HT1080 (cell line): ENCODE measurements around the gene GCLC. TPM values are rescaled to one million over a fixed set of nuclear protein-coding genes. Genes with fewer than 3 reads are reported as not detected.
"Not testable (repeated sequence)": the region's sequence is repeated elsewhere in the genome, so short reads cannot be mapped to it uniquely, and the experiment has no call there.

ENCODE experiments used
- DNase-seq: peaks from one replicate; pipeline ENCODE4 v3.0.0-alpha.2; 2015; ENCODE audit warnings: low read depth
- polyA plus RNA-seq, 2 experiments: library from polyadenylated mRNA; depleted of rRNA; stranded (reverse); fragments of >200 nt; gene quantifications; 2 replicates each; pipeline ENCODE4 v1.2.3, GENCODE V29; 2015
- total RNA-seq: library from RNA; depleted of rRNA; stranded (reverse); fragments of >200 nt; shearing (Covaris generic); gene quantifications from 2 replicates; pipeline ENCODE4 v1.2.3, GENCODE V29; 2014; rRNA removed

Gene GCLC
- total RNA-seq = 17.9 and 22.9 TPM in 2 replicates
- polyA plus RNA-seq (2015; cell fraction: cytosol; rRNA removed) = 10.0 and 11.5 TPM in 2 replicates
- polyA plus RNA-seq (2015; cell fraction: nucleus; rRNA removed) = 13.8 and 14.8 TPM in 2 replicates

GRCh38 chr6:53544470-53545308 lies at the start of gene GCLC:
GCLC (minus strand) TSS chr6:53545101; CDS start chr6:53544645, 456 bp downstream.
- peak; percentile 87 for DNase-seq

- no peak for DNase-seq
Observed at GRCh38 chr6:53594596-53594995, 49.7 kb upstream of the GCLC start.

- peak; percentile 80 for DNase-seq
Observed at GRCh38 chr6:53593001-53593488, 48.1 kb upstream of the GCLC start.

- DNase-seq = no peak
Observed at GRCh38 chr6:53591873-53592272, 47.0 kb upstream of the GCLC start.

- DNase-seq = no peak
Observed at GRCh38 chr6:53588816-53589509, 44.1 kb upstream of the GCLC start.

- DNase-seq = no peak
Observed at GRCh38 chr6:53587291-53587690, 42.4 kb upstream of the GCLC start.

- no peak for DNase-seq
Observed at GRCh38 chr6:53585208-53585900, 40.5 kb upstream of the GCLC start.

GRCh38 chr6:53584726-53585125 lies 39.8 kb upstream of the GCLC start:
- DNase-seq = no peak

- no peak for DNase-seq
Observed at GRCh38 chr6:53583451-53583850, 38.5 kb upstream of the GCLC start.

GRCh38 chr6:53582963-53583362 lies 38.1 kb upstream of the GCLC start:
- no peak for DNase-seq

GRCh38 chr6:53581856-53582255 lies 37.0 kb upstream of the GCLC start:
- DNase-seq = no peak

- DNase-seq = peak; percentile 46
Observed at GRCh38 chr6:53581173-53581773, 36.4 kb upstream of the GCLC start.

GRCh38 chr6:53579338-53579737 lies 34.4 kb upstream of the GCLC start:
- DNase-seq = no peak

- no peak for DNase-seq
Observed at GRCh38 chr6:53578371-53578770, 33.5 kb upstream of the GCLC start.

GRCh38 chr6:53573299-53573698 lies 28.4 kb upstream of the GCLC start:
- no peak for DNase-seq

GRCh38 chr6:53572379-53572778 lies 27.5 kb upstream of the GCLC start:
- DNase-seq = not testable (repeated sequence)

GRCh38 chr6:53568776-53569616 lies 24.1 kb upstream of the GCLC start:
- DNase-seq = no peak

- DNase-seq = no peak
Observed at GRCh38 chr6:53567701-53568100, 22.8 kb upstream of the GCLC start.

GRCh38 chr6:53566755-53567154 lies 21.9 kb upstream of the GCLC start:
- no peak for DNase-seq

GRCh38 chr6:53565886-53566285 lies 21.0 kb upstream of the GCLC start:
- no peak for DNase-seq
